ENCODE measurements around the gene MRPS34.

GRCh38 chr16:1800701-1801100, 27.8 kb upstream of the MRPS34 start:
- no peak for TF ChIP-seq EP300 (IDR thresholded peaks at IDR 0.05; ENCODE audit: borderline replicate concordance in 1 of 2, control insufficient read depth in 1 of 2, low read depth in 2 of 2, low read length in 2 of 2)
- TF ChIP-seq PAX5 (IDR thresholded peaks at IDR 0.05; ENCODE audit: borderline replicate concordance, low read depth, low read length) = no peak
- TF ChIP-seq FOXM1 (IDR thresholded peaks at IDR 0.05; ENCODE audit: low read depth, low read length) = no peak
- no peak for TF ChIP-seq TCF7 (IDR thresholded peaks at IDR 0.05; ENCODE audit: borderline replicate concordance)
- no peak for TF ChIP-seq SMC3 (IDR thresholded peaks at IDR 0.05; ENCODE audit: borderline replicate concordance, low read length)
- no peak for TF ChIP-seq NFYA (IDR thresholded peaks at IDR 0.05; ENCODE audit: borderline replicate concordance, low read depth, low read length)
- TF ChIP-seq CHD2 (IDR thresholded peaks at IDR 0.05; ENCODE audit: borderline replicate concordance, low read depth, low read length) = no peak
- no peak for TF ChIP-seq POLR2AphosphoS5 (IDR thresholded peaks at IDR 0.05; ENCODE audit: low read length)
- TF ChIP-seq ZZZ3 (IDR thresholded peaks at IDR 0.05; ENCODE audit: control insufficient read depth, insufficient read length, low read depth) = no peak
- no peak for TF ChIP-seq CTCF (IDR thresholded peaks at IDR 0.05 in 2 of 3, conservative IDR thresholded peaks at IDR 0.05 in 1 of 3; ENCODE audit: control insufficient read depth in 2 of 3, extremely low read depth in 1 of 3, insufficient read depth in 1 of 3, low read depth in 3 of 3, low read length in 3 of 3)
- no peak for TF ChIP-seq ZBED1 (IDR thresholded peaks at IDR 0.05; ENCODE audit: borderline replicate concordance)
- no peak for TF ChIP-seq POLR2A (IDR thresholded peaks at IDR 0.05; ENCODE audit: low read depth, low read length)
- no peak for TF ChIP-seq MAX (IDR thresholded peaks at IDR 0.05; ENCODE audit: low read depth, low read length)

Data from GM12878 (cell line).